GM18526 (cell line): Measurements from ENCODE around the gene MT1M.

Source experiments
- POLR2A ChIP-seq: IDR thresholded peaks from 3 replicates; pipeline ENCODE4 v1.6.1; 2011; ENCODE audit not compliant: insufficient read length; ENCODE audit errors: extremely low read depth

MT1M gene

GRCh38 chr16:56662357-56663354 lies 30.2 kb downstream of the MT1M start:
- TF ChIP-seq POLR2A: no peak

GRCh38 chr16:56664506-56664905 lies 32.0 kb downstream of the MT1M start:
- no peak for TF ChIP-seq POLR2A

- no peak for TF ChIP-seq POLR2A
Measured at GRCh38 chr16:56667581-56668571, 35.4 kb downstream of the MT1M start, which contains the start of gene MT1G. TSS of gene MT1G (minus strand) at chr16:56668065. CDS start at chr16:56667993, 72 bp downstream.

- no peak for TF ChIP-seq POLR2A
Measured at GRCh38 chr16:56669005-56669839, 36.8 kb downstream of the MT1M start, which contains the start of gene MT1H. TSS of gene MT1H (plus strand) at chr16:56669814. CDS start at chr16:56669885, 71 bp downstream.

GRCh38 chr16:56669840-56670619 lies 37.6 kb downstream of the MT1M start:
- TF ChIP-seq POLR2A: no peak

- TF ChIP-seq POLR2A: no peak
Measured at GRCh38 chr16:56670620-56670934, 38.1 kb downstream of the MT1M start.

- TF ChIP-seq POLR2A: no peak
Measured at GRCh38 chr16:56672761-56673536, 40.5 kb downstream of the MT1M start.

GRCh38 chr16:56673921-56674320 lies 41.5 kb downstream of the MT1M start:
- TF ChIP-seq POLR2A: no peak

GRCh38 chr16:56675685-56676210 lies 43.3 kb downstream of the MT1M start:
- TF ChIP-seq POLR2A: no peak

- no peak for TF ChIP-seq POLR2A
Measured at GRCh38 chr16:56677474-56677873, 45.0 kb downstream of the MT1M start.

GRCh38 chr16:56679078-56679730 lies 46.7 kb downstream of the MT1M start:
- TF ChIP-seq POLR2A: no peak

- TF ChIP-seq POLR2A: no peak
Measured at GRCh38 chr16:56679818-56680217, 47.4 kb downstream of the MT1M start.
